Thyroid gland (tissue), 4 donors: ENCODE results near the gene MTAP. TPM values are rescaled to one million over a fixed set of nuclear protein-coding genes. Genes with fewer than 3 reads are reported as not detected.

ENCODE experiments used
- DNase-seq, 2 donors: peaks; one replicate each; pipeline ENCODE4 v3.0.0-alpha.2; 2019
- H3K27ac ChIP-seq, 3 donors: fragments of 200-600 bp; sonication (generic); 1 replicate in 2 of 3; 2 replicates in 1 of 3; pipeline ENCODE4 v1.5.1; 2016 to 2019; ENCODE audit warnings: mild to moderate bottlenecking in 1 of 3, moderate library complexity in 1 of 3
- H3K27me3 ChIP-seq: fragments of 200-600 bp; sonication (generic); one replicate; pipeline ENCODE4 v1.5.1; 2019
- H3K36me3 ChIP-seq, 2 donors: fragments of 200-600 bp; sonication (generic); one replicate each; pipeline ENCODE4 v1.5.1; 2016 to 2019
- H3K4me1 ChIP-seq, 2 donors: fragments of 200-600 bp; sonication (generic); one replicate each; pipeline ENCODE4 v1.5.1; 2017 to 2019
- H3K4me3 ChIP-seq, 3 donors: fragments of 200-600 bp; sonication (generic); replicated peaks in 1 of 3; 1 replicate in 2 of 3; 2 replicates in 1 of 3; pipeline ENCODE4 v1.5.1; 2016; ENCODE audit warnings: mild to moderate bottlenecking in 1 of 3
- H3K9me3 ChIP-seq: fragments of 200-600 bp; sonication (generic); one replicate; pipeline ENCODE4 v1.5.1; 2017
- CTCF ChIP-seq, 6 experiments: fragments of 200-600 bp in 3 of 6; fragments of 450-650 bp in 3 of 6; sonication (generic) in 3 of 6; IDR thresholded peaks; one replicate each; pipeline ENCODE4 v1.5.1; 2016 to 2019; ENCODE audit warnings: antibody characterized with exemption in 6 of 6, mild to moderate bottlenecking in 2 of 6, inconsistent platforms in 1 of 6, moderate library complexity in 1 of 6
- POLR2A ChIP-seq, 2 donors: fragments of 450-650 bp; IDR thresholded peaks; one replicate each; pipeline ENCODE4 v1.6.1; 2017; ENCODE audit warnings: antibody characterized with exemption in 2 of 2, mild to moderate bottlenecking in 2 of 2, moderate library complexity in 1 of 2
- WGBS, 2 donors: methylation state at CpG; one replicate each; pipeline ENCODE4 v1.1.5; 2017; 5-methylcytosine and 5-hydroxymethylcytosine counted together
- intact Hi-C: fragments of 100-400 bp; cut with DNase I; formaldehyde crosslinking; loops from one replicate; pipeline ENCODE4 v1.15.1; 2023
- total RNA-seq, 4 donors: library from RNA; depleted of rRNA; stranded (reverse); fragments of >200 nt; gene quantifications; one replicate each; pipeline ENCODE4 v1.2.3, GENCODE V29; 2016

MTAP gene
- total RNA-seq, 4 donors from 2014 or later, result 17.1 to 24.2 (median 19.1) TPM

- no peaks in the 10 kb centered on the region for H3K27me3 ChIP-seq
- peaks cover 9 to 15% of the 10 kb centered on the region in 2 donors for H3K36me3 ChIP-seq
- no peak overlapping the region for H3K27ac ChIP-seq
- intact Hi-C loops, result no loop called here
- H3K4me1 ChIP-seq, result no peaks in the 10 kb centered on the region
- WGBS, 2 donors, result 91 to 95% methylated on average over 1 of the region's 1 CpG
- H3K9me3 ChIP-seq, result no peaks in the 10 kb centered on the region
- no peak overlapping the region for H3K4me3 ChIP-seq
- no peak for DNase-seq
- TF ChIP-seq POLR2A (IDR thresholded peaks at IDR 0.05) (no peak), CTCF (IDR thresholded peaks at IDR 0.05) (no peak)
Observed at GRCh38 chr9:21862871-21863270, 60.4 kb downstream of the MTAP start.

GRCh38 chr9:21864505-21864904, 62.1 kb downstream of the MTAP start:
- DNase-seq, result no peak
- Histone ChIP-seq H3K9me3 (no peaks in the 10 kb centered on the region), H3K27ac (no peak overlapping the region), H3K36me3 (peaks cover 5 to 15% of the 10 kb centered on the region in 2 donors), H3K27me3 (no peaks in the 10 kb centered on the region), H3K4me1 (no peaks in the 10 kb centered on the region), H3K4me3 (no peak overlapping the region)
- TF ChIP-seq CTCF (IDR thresholded peaks at IDR 0.05) (no peak), POLR2A (IDR thresholded peaks at IDR 0.05) (no peak)
- intact Hi-C loops, result no loop called here
- 94 to 97% methylated on average over 5 of the region's 5 CpGs for WGBS, 2 donors

- no peak for DNase-seq
- intact Hi-C loops, result no loop called here
- Histone ChIP-seq H3K27me3 (no peaks in the 10 kb centered on the region), H3K36me3 (peaks cover 4 to 5% of the 10 kb centered on the region in 2 donors), H3K4me3 (no peak overlapping the region), H3K27ac (no peak overlapping the region), H3K4me1 (no peaks in the 10 kb centered on the region), H3K9me3 (no peaks in the 10 kb centered on the region)
- WGBS, 2 donors, result 95 to 98% methylated on average over 1 of the region's 1 CpG
- TF ChIP-seq POLR2A (IDR thresholded peaks at IDR 0.05) (no peak), CTCF (IDR thresholded peaks at IDR 0.05) (no peak)
Observed at GRCh38 chr9:21866302-21866701, 63.9 kb downstream of the MTAP start.

- no peak overlapping the region for H3K27ac ChIP-seq
- no peaks in the 10 kb centered on the region for H3K9me3 ChIP-seq
- 94 to 96% methylated on average over 3 of the region's 3 CpGs for WGBS, 2 donors
- H3K4me3 ChIP-seq, result no peak overlapping the region
- TF ChIP-seq CTCF (IDR thresholded peaks at IDR 0.05), result no peak
- TF ChIP-seq POLR2A (IDR thresholded peaks at IDR 0.05), result no peak
- H3K27me3 ChIP-seq, result no peaks in the 10 kb centered on the region
- no peak for DNase-seq
- intact Hi-C loops, result no loop called here
- H3K36me3 ChIP-seq, result no peaks in the 10 kb centered on the region
- H3K4me1 ChIP-seq, result no peaks in the 10 kb centered on the region
Observed at GRCh38 chr9:21871256-21871975, 69.0 kb downstream of the MTAP start.

GRCh38 chr9:21872696-21873095, 70.3 kb downstream of the MTAP start:
- WGBS, 2 donors, result 83 to 90% methylated on average over 1 of the region's 1 CpG
- DNase-seq, result no peak
- no peaks in the 10 kb centered on the region for H3K36me3 ChIP-seq
- no peaks in the 10 kb centered on the region for H3K27me3 ChIP-seq
- no peak overlapping the region for H3K27ac ChIP-seq
- no peak overlapping the region for H3K4me3 ChIP-seq
- no peaks in the 10 kb centered on the region for H3K9me3 ChIP-seq
- intact Hi-C loops, result no loop called here
- H3K4me1 ChIP-seq, result no peaks in the 10 kb centered on the region
- TF ChIP-seq POLR2A (IDR thresholded peaks at IDR 0.05) (no peak), CTCF (IDR thresholded peaks at IDR 0.05) (no peak)
